ENCODE data around the gene KLK10.

The KLK10 gene

GRCh38 chr19:51020988-51021651 is 1.6 kb upstream of the KLK10 start:
- no peak overlapping the region for H3K4me3 ChIP-seq (ENCODE audit: low read length)
- DNase-seq (ENCODE audit: low read depth): peak; percentile 48
- TF ChIP-seq CTCF (conservative IDR thresholded peaks at IDR 0.05; ENCODE audit: low read depth, low read length): peak; percentile 73

- DNase-seq (ENCODE audit: low read depth): no peak
- H3K4me3 ChIP-seq (ENCODE audit: low read length): peak overlapping the region; percentile 33
- TF ChIP-seq CTCF (conservative IDR thresholded peaks at IDR 0.05; ENCODE audit: low read depth, low read length): no peak
Measured at GRCh38 chr19:51018745-51019543, 565 bp downstream of the KLK10 start.

GRCh38 chr19:51016798-51017683 is 2.5 kb downstream of the KLK10 start:
- no peak for DNase-seq (ENCODE audit: low read depth)
- peak; percentile 81 for TF ChIP-seq CTCF (conservative IDR thresholded peaks at IDR 0.05; ENCODE audit: low read depth, low read length)
- H3K4me3 ChIP-seq (ENCODE audit: low read length): peak overlapping the region; percentile 6

- TF ChIP-seq CTCF (conservative IDR thresholded peaks at IDR 0.05; ENCODE audit: low read depth, low read length): no peak
- DNase-seq (ENCODE audit: low read depth): no peak
Measured at GRCh38 chr19:51015691-51016267, 3.7 kb downstream of the KLK10 start.

GRCh38 chr19:51014242-51014641 is 5.3 kb downstream of the KLK10 start:
- no peak overlapping the region for H3K4me3 ChIP-seq (ENCODE audit: low read length)
- DNase-seq (ENCODE audit: low read depth): no peak
- TF ChIP-seq CTCF (conservative IDR thresholded peaks at IDR 0.05; ENCODE audit: low read depth, low read length): no peak

More at GRCh38 chr19:51015691-51016267, 3.7 kb downstream of the KLK10 start:
- H3K4me3 ChIP-seq (ENCODE audit: low read length): no peak overlapping the region

- DNase-seq (ENCODE audit: low read depth): no peak
- no peak overlapping the region for H3K4me3 ChIP-seq (ENCODE audit: low read length)
- no peak for TF ChIP-seq CTCF (conservative IDR thresholded peaks at IDR 0.05; ENCODE audit: low read depth, low read length)
Measured at GRCh38 chr19:51012661-51013190, 6.8 kb downstream of the KLK10 start.

All from retinal pigment epithelial cell (primary cell).